HL-60 (cell line): ENCODE data around the gene DCDC2C.

ENCODE experiments used
- TF ChIP-seq, protein P1 (sequence below): IDR thresholded peaks from one replicate; pipeline ENCODE4 v1.5.1; 2011; ENCODE audit warnings: low read length, control low read depth, inconsistent platforms; ENCODE audit not compliant: insufficient read depth
- TF ChIP-seq, protein P2 (sequence below): IDR thresholded peaks from 2 replicates; pipeline ENCODE4 v1.6.1; 2012; ENCODE audit warnings: low read depth; ENCODE audit not compliant: insufficient replicate concordance

DNA sequence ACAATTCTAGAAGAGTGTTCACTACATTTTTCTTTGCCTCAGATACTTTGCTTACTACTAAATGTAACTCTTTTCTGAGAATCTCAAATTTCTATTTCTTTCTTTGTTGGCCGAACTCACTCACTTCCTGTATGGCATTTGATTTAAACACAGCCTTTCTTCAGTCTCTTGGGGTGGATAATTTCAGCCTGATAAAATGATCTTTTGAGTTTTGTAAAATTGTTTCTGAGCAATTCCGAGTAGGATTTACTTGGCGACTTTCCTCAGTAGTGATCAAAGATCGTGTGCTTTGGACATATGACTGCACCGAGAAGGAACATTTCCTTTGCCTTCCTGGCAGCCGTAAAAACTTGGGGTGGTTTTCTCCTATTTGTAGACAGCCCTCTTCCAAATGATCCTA is 127.4 kb downstream of the DCDC2C start:
- TF ChIP-seq, protein P1, sequence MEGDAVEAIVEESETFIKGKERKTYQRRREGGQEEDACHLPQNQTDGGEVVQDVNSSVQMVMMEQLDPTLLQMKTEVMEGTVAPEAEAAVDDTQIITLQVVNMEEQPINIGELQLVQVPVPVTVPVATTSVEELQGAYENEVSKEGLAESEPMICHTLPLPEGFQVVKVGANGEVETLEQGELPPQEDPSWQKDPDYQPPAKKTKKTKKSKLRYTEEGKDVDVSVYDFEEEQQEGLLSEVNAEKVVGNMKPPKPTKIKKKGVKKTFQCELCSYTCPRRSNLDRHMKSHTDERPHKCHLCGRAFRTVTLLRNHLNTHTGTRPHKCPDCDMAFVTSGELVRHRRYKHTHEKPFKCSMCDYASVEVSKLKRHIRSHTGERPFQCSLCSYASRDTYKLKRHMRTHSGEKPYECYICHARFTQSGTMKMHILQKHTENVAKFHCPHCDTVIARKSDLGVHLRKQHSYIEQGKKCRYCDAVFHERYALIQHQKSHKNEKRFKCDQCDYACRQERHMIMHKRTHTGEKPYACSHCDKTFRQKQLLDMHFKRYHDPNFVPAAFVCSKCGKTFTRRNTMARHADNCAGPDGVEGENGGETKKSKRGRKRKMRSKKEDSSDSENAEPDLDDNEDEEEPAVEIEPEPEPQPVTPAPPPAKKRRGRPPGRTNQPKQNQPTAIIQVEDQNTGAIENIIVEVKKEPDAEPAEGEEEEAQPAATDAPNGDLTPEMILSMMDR = no peak
- TF ChIP-seq, protein P2, sequence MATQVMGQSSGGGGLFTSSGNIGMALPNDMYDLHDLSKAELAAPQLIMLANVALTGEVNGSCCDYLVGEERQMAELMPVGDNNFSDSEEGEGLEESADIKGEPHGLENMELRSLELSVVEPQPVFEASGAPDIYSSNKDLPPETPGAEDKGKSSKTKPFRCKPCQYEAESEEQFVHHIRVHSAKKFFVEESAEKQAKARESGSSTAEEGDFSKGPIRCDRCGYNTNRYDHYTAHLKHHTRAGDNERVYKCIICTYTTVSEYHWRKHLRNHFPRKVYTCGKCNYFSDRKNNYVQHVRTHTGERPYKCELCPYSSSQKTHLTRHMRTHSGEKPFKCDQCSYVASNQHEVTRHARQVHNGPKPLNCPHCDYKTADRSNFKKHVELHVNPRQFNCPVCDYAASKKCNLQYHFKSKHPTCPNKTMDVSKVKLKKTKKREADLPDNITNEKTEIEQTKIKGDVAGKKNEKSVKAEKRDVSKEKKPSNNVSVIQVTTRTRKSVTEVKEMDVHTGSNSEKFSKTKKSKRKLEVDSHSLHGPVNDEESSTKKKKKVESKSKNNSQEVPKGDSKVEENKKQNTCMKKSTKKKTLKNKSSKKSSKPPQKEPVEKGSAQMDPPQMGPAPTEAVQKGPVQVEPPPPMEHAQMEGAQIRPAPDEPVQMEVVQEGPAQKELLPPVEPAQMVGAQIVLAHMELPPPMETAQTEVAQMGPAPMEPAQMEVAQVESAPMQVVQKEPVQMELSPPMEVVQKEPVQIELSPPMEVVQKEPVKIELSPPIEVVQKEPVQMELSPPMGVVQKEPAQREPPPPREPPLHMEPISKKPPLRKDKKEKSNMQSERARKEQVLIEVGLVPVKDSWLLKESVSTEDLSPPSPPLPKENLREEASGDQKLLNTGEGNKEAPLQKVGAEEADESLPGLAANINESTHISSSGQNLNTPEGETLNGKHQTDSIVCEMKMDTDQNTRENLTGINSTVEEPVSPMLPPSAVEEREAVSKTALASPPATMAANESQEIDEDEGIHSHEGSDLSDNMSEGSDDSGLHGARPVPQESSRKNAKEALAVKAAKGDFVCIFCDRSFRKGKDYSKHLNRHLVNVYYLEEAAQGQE = no peak
